Sigmoid colon (tissue), 7 donors: ENCODE data around the gene OTUD4. TPM values are rescaled to one million over a fixed set of nuclear protein-coding genes. Genes with fewer than 3 reads are reported as not detected.
"Not testable (repeated sequence)": the region's sequence is repeated elsewhere in the genome, so short reads cannot be mapped to it uniquely, and the experiment has no call there.

Experiments used
- DNase-seq: peaks from one replicate; pipeline ENCODE4 v3.0.0-alpha.2; 2019
- H3K27ac ChIP-seq, 4 donors: fragments of 200-600 bp; sonication (generic); one replicate each; pipeline ENCODE4 v1.5.1; 2016 to 2019; ENCODE audit warnings: mild to moderate bottlenecking in 1 of 4
- H3K27me3 ChIP-seq, 3 donors: fragments of 200-600 bp; sonication (generic); one replicate each; pipeline ENCODE4 v1.5.1; 2019; ENCODE audit warnings: mild to moderate bottlenecking in 1 of 3
- H3K36me3 ChIP-seq, 4 donors: fragments of 200-600 bp; sonication (generic); one replicate each; pipeline ENCODE4 v1.5.1; 2016 to 2019
- H3K4me1 ChIP-seq, 4 donors: fragments of 200-600 bp; sonication (generic); one replicate each; pipeline ENCODE4 v1.5.1; 2017 to 2019
- H3K4me3 ChIP-seq, 4 donors: fragments of 200-600 bp; sonication (generic); one replicate each; pipeline ENCODE4 v1.5.1; 2017 to 2019; ENCODE audit warnings: mild to moderate bottlenecking in 2 of 4, moderate library complexity in 1 of 4
- H3K9me3 ChIP-seq, 4 donors: fragments of 200-600 bp in 3 of 4; sonication (generic) in 3 of 4; one replicate each; pipeline versions ENCODE4 v1.5.1 to v1.6.1; 2013 to 2019
- CTCF ChIP-seq, 4 experiments: fragments of 450-650 bp in 3 of 4; fragments of 200-600 bp in 1 of 4; IDR thresholded peaks; one replicate each; pipeline ENCODE4 v1.5.1; 2016 to 2019; ENCODE audit warnings: antibody characterized with exemption in 4 of 4, mild to moderate bottlenecking in 3 of 4, moderate library complexity in 2 of 4
- EP300 ChIP-seq, 4 donors: sonication (generic); formaldehyde crosslinking; IDR thresholded peaks; one replicate each; pipeline ENCODE4 v1.6.1; 2017; ENCODE audit warnings: antibody characterized with exemption in 4 of 4
- POLR2A ChIP-seq, 2 donors: fragments of 450-650 bp; IDR thresholded peaks; one replicate each; pipeline ENCODE4 v1.6.1; 2016; ENCODE audit warnings: antibody characterized with exemption in 2 of 2, mild to moderate bottlenecking in 2 of 2, moderate library complexity in 2 of 2
- POLR2AphosphoS5 ChIP-seq, 4 donors: sonication (generic); formaldehyde crosslinking; IDR thresholded peaks; one replicate each; pipeline ENCODE4 v1.6.1; 2017; ENCODE audit warnings: antibody characterized with exemption in 4 of 4
- WGBS, 2 donors: extraction: QIAGEN DNeasy Blood & Tissue Kit; methylation state at CpG; one replicate each; pipeline ENCODE4 v1.1.7; 2013; 5-methylcytosine and 5-hydroxymethylcytosine counted together
- intact Hi-C: fragments of 100-400 bp; cut with DNase I; formaldehyde crosslinking; loops from one replicate; pipeline ENCODE4 v1.15.1; 2023
- polyA plus RNA-seq, 3 donors: library from polyadenylated mRNA; stranded (reverse); fragments of 200-250 nt; gene quantifications; one replicate each; pipeline ENCODE4 v1.2.3, GENCODE V29; 2013
- total RNA-seq, 4 donors: library from RNA; depleted of rRNA; stranded (reverse); fragments of >200 nt; gene quantifications; one replicate each; pipeline ENCODE4 v1.1.0, GENCODE V29; 2016
- donor health status: healthy with polysubstance abuse.
- donor health status: Bipolar disorder and iron deficiency.
- donor health status: healthy.

The OTUD4 gene
- total and polyA plus RNA-seq, 7 donors: 7.2 to 31.7 (median 27.7) TPM

GRCh38 chr4:145186729-145187128 lies 6.3 kb upstream of the OTUD4 start:
- 79 to 88% methylated on average over 3 of the region's 3 CpGs for WGBS, 2 donors
- TF ChIP-seq CTCF (IDR thresholded peaks at IDR 0.05): no peak
- no peak for TF ChIP-seq POLR2AphosphoS5 (IDR thresholded peaks at IDR 0.05)
- no peak for TF ChIP-seq EP300 (IDR thresholded peaks at IDR 0.05)
- TF ChIP-seq POLR2A (IDR thresholded peaks at IDR 0.05): no peak
- no peaks in the 10 kb centered on the region for H3K27me3 ChIP-seq
- H3K9me3 ChIP-seq: no peaks in the 10 kb centered on the region
- H3K4me3 ChIP-seq: no peak overlapping the region
- intact Hi-C loops: loop anchor here (10.0 kb wide), 1 partner anchor 548 kb away; no protein-coding TSS in a partner anchor
- DNase-seq: no peak
- no peaks in the 10 kb centered on the region for H3K4me1 ChIP-seq
- no peak overlapping the region for H3K27ac ChIP-seq
- H3K36me3 ChIP-seq: no peaks in the 10 kb centered on the region

GRCh38 chr4:145183581-145183980 lies 3.2 kb upstream of the OTUD4 start:
- H3K36me3 ChIP-seq: no peaks in the 10 kb centered on the region
- no peak for DNase-seq
- no peaks in the 10 kb centered on the region for H3K9me3 ChIP-seq
- TF ChIP-seq POLR2AphosphoS5 (IDR thresholded peaks at IDR 0.05): no peak
- TF ChIP-seq CTCF (IDR thresholded peaks at IDR 0.05): no peak
- TF ChIP-seq EP300 (IDR thresholded peaks at IDR 0.05): no peak
- no peak for TF ChIP-seq POLR2A (IDR thresholded peaks at IDR 0.05)
- H3K4me1 ChIP-seq: peaks cover 0 to 10% (median 4%) of the 10 kb centered on the region in 4 donors
- no peak overlapping the region for H3K4me3 ChIP-seq
- no peak overlapping the region for H3K27ac ChIP-seq
- H3K27me3 ChIP-seq: no peaks in the 10 kb centered on the region
- intact Hi-C loops: loop anchor here (10.0 kb wide), 1 partner anchor 551 kb away; no protein-coding TSS in a partner anchor
- 94 to 99% methylated on average over 2 of the region's 2 CpGs for WGBS, 2 donors

GRCh38 chr4:145183023-145183422 lies 2.6 kb upstream of the OTUD4 start:
- Histone ChIP-seq H3K4me1 (peaks cover 0 to 16% (median 9%) of the 10 kb centered on the region in 4 donors), H3K4me3 (no peak overlapping the region), H3K36me3 (no peaks in the 10 kb centered on the region), H3K9me3 (no peaks in the 10 kb centered on the region), H3K27ac (no peak overlapping the region), H3K27me3 (no peaks in the 10 kb centered on the region)
- no peak for DNase-seq
- no peak for TF ChIP-seq POLR2AphosphoS5 (IDR thresholded peaks at IDR 0.05)
- no peak for TF ChIP-seq EP300 (IDR thresholded peaks at IDR 0.05)
- no peak for TF ChIP-seq CTCF (IDR thresholded peaks at IDR 0.05)
- no peak for TF ChIP-seq POLR2A (IDR thresholded peaks at IDR 0.05)
- intact Hi-C loops: loop anchor here (10.0 kb wide), 1 partner anchor 552 kb away; no protein-coding TSS in a partner anchor
- 92 to 94% methylated on average over 2 of the region's 2 CpGs for WGBS, 2 donors

GRCh38 chr4:145182222-145182621 lies 1.8 kb upstream of the OTUD4 start:
- no peak for TF ChIP-seq POLR2A (IDR thresholded peaks at IDR 0.05)
- no peak for TF ChIP-seq CTCF (IDR thresholded peaks at IDR 0.05)
- TF ChIP-seq EP300 (IDR thresholded peaks at IDR 0.05): no peak
- TF ChIP-seq POLR2AphosphoS5 (IDR thresholded peaks at IDR 0.05): no peak
- H3K9me3 ChIP-seq: no peaks in the 10 kb centered on the region
- H3K27ac ChIP-seq: no peak overlapping the region
- no peaks in the 10 kb centered on the region for H3K36me3 ChIP-seq
- H3K4me1 ChIP-seq: peaks cover 0 to 22% (median 16%) of the 10 kb centered on the region in 4 donors
- no peaks in the 10 kb centered on the region for H3K27me3 ChIP-seq
- 87 to 93% methylated on average over 2 of the region's 2 CpGs for WGBS, 2 donors
- H3K4me3 ChIP-seq: no peak overlapping the region
- no peak for DNase-seq
- intact Hi-C loops: loop anchor here (10.0 kb wide), 1 partner anchor 553 kb away; no protein-coding TSS in a partner anchor

GRCh38 chr4:145181091-145181501 lies 707 bp upstream of the OTUD4 start:
- 4 to 8% methylated on average over 7 of the region's 7 CpGs for WGBS, 2 donors
- no peak for DNase-seq
- intact Hi-C loops: loop anchor here (2.0 to 10.0 kb wide), 3 partner anchors 82 to 554 kb away; partner anchors contain the start of genes ABCE1 and ANAPC10
- TF ChIP-seq POLR2AphosphoS5 (IDR thresholded peaks at IDR 0.05): no peak
- TF ChIP-seq EP300 (IDR thresholded peaks at IDR 0.05): no peak
- TF ChIP-seq CTCF (IDR thresholded peaks at IDR 0.05): no peak
- no peak for TF ChIP-seq POLR2A (IDR thresholded peaks at IDR 0.05)
- Histone ChIP-seq H3K9me3 (no peaks in the 10 kb centered on the region), H3K36me3 (no peaks in the 10 kb centered on the region), H3K4me3 (peak overlapping the region; percentile 40 to 95 (median 86)), H3K27me3 (no peaks in the 10 kb centered on the region), H3K4me1 (peaks cover 0 to 34% (median 27%) of the 10 kb centered on the region in 4 donors), H3K27ac (peak overlapping the region; percentile 97 to 99 (median 98))

- Histone ChIP-seq H3K27ac (peak overlapping the region; percentile 97 to 99 (median 98)), H3K4me3 (peak overlapping the region; percentile 85 to 98 (median 91)), H3K4me1 (peaks cover 0 to 46% (median 36%) of the 10 kb centered on the region in 4 donors)
- H3K9me3 ChIP-seq, H3K27me3 ChIP-seq, DNase-seq, H3K36me3 ChIP-seq: not testable (repeated sequence)
- WGBS, 2 donors: 0 to 1% methylated on average over 57 of the region's 57 CpGs
- intact Hi-C loops: loop anchor here (2.0 to 10.0 kb wide), 5 partner anchors 81 to 757 kb away; partner anchors contain the start of genes ABCE1, ANAPC10, MMAA and ZNF827
Observed at GRCh38 chr4:145179861-145180297, 510 bp downstream of the OTUD4 start.
